Measurements from ENCODE around the gene RHPN2. TPM values are rescaled to one million over a fixed set of nuclear protein-coding genes. Genes with fewer than 3 reads are reported as not detected.

The RHPN2 gene
- total and polyA plus RNA-seq, 2 donors from 2014 or later = 13.5 to 50.3 TPM

- Histone ChIP-seq H3K9me3 (ENCODE audit: control insufficient read depth in 2 of 3, insufficient read depth in 1 of 3, low read length in 3 of 3) (no peaks in the 10 kb centered on the region), H3K27ac (ENCODE audit: low read depth in 2 of 2, low read length in 2 of 2) (no peak overlapping the region), H3K4me3 (ENCODE audit: low read length in 3 of 3) (no peak overlapping the region), H3K9ac (ENCODE audit: low read length in 3 of 3) (no peak overlapping the region), H3K4me1 (ENCODE audit: control insufficient read depth in 2 of 3, insufficient read depth in 2 of 3, low read depth in 1 of 3, low read length in 3 of 3) (peaks cover 3 to 9% (median 8%) of the 10 kb centered on the region in 3 donors), H3K36me3 (ENCODE audit: control insufficient read depth in 2 of 3, insufficient read depth in 3 of 3, low read length in 3 of 3) (peaks cover 0 to 34% (median 9%) of the 10 kb centered on the region in 3 donors), H3K27me3 (ENCODE audit: control insufficient read depth, insufficient read depth, low read length) (no peaks in the 10 kb centered on the region)
- no peak for DNase-seq
- FAIRE-seq = no peak
- TF ChIP-seq CTCF (IDR thresholded peaks at IDR 0.05; ENCODE audit: borderline replicate concordance, extremely low read depth, insufficient read depth) = no peak
- intact Hi-C loops (cut with DNase I) = no loop called here
These were observed 24.3 kb upstream of the RHPN2 start for GRCh38 chr19:33089010-33089409.

- no peak for DNase-seq
- intact Hi-C loops (cut with DNase I) = no loop called here
- H3K9ac ChIP-seq (ENCODE audit: low read length in 3 of 3) = no peak overlapping the region
- no peak overlapping the region for H3K27ac ChIP-seq (ENCODE audit: low read depth in 2 of 2, low read length in 2 of 2)
- FAIRE-seq = no peak
- no peaks in the 10 kb centered on the region for H3K9me3 ChIP-seq (ENCODE audit: control insufficient read depth in 2 of 3, insufficient read depth in 1 of 3, low read length in 3 of 3)
- no peak overlapping the region for H3K4me3 ChIP-seq (ENCODE audit: low read length in 3 of 3)
- H3K36me3 ChIP-seq (ENCODE audit: control insufficient read depth in 2 of 3, insufficient read depth in 3 of 3, low read length in 3 of 3) = peaks cover 0 to 21% (median 6%) of the 10 kb centered on the region in 3 donors
- no peak for TF ChIP-seq CTCF (IDR thresholded peaks at IDR 0.05; ENCODE audit: borderline replicate concordance, extremely low read depth, insufficient read depth)
- peaks cover 0 to 6% (median 3%) of the 10 kb centered on the region in 3 donors for H3K4me1 ChIP-seq (ENCODE audit: control insufficient read depth in 2 of 3, insufficient read depth in 2 of 3, low read depth in 1 of 3, low read length in 3 of 3)
- H3K27me3 ChIP-seq (ENCODE audit: control insufficient read depth, insufficient read depth, low read length) = no peaks in the 10 kb centered on the region
These were observed 22.3 kb upstream of the RHPN2 start for GRCh38 chr19:33086955-33087354.

GRCh38 chr19:33085570-33086128 lies 21.0 kb upstream of the RHPN2 start:
- H3K4me3 ChIP-seq (ENCODE audit: low read length in 3 of 3) = no peak overlapping the region
- no peaks in the 10 kb centered on the region for H3K9me3 ChIP-seq (ENCODE audit: control insufficient read depth in 2 of 3, insufficient read depth in 1 of 3, low read length in 3 of 3)
- H3K27ac ChIP-seq (ENCODE audit: low read depth in 2 of 2, low read length in 2 of 2) = no peak overlapping the region
- FAIRE-seq (no peak), DNase-seq (no peak)
- TF ChIP-seq CTCF (IDR thresholded peaks at IDR 0.05; ENCODE audit: borderline replicate concordance, extremely low read depth, insufficient read depth) = no peak
- H3K27me3 ChIP-seq (ENCODE audit: control insufficient read depth, insufficient read depth, low read length) = no peaks in the 10 kb centered on the region
- H3K36me3 ChIP-seq (ENCODE audit: control insufficient read depth in 2 of 3, insufficient read depth in 3 of 3, low read length in 3 of 3) = peaks cover 0 to 14% (median 6%) of the 10 kb centered on the region in 3 donors
- no peak overlapping the region for H3K9ac ChIP-seq (ENCODE audit: low read length in 3 of 3)
- H3K4me1 ChIP-seq (ENCODE audit: control insufficient read depth in 2 of 3, insufficient read depth in 2 of 3, low read depth in 1 of 3, low read length in 3 of 3) = peaks cover 0 to 11% (median 8%) of the 10 kb centered on the region in 3 donors
- intact Hi-C loops (cut with DNase I) = no loop called here
